Central memory CD8-positive, alpha-beta T cell (primary cell): Measurements from ENCODE around the gene FAM149A.

Experiments
- ATAC-seq: fragments of 150-1000 bp; cut with Tn5 transposase; replicated peaks from 2 replicates; pipeline ENCODE4 v1.10.0; 2022; ENCODE audit warnings: mild to moderate bottlenecking, moderate FRiP score, moderate number of reproducible peaks; ENCODE audit not compliant: poor library complexity, severe bottlenecking; ENCODE audit errors: extremely low read depth
- DNase-seq, 2 donors: peaks; one replicate each; pipeline ENCODE4 v3.0.0; 2021; ENCODE audit warnings: low spot score in 2 of 2
- H3K27ac Mint-ChIP-seq: one replicate; pipeline ENCODE4 v1.8.0; 2022; ENCODE audit warnings: low read depth, mild to moderate bottlenecking, moderate library complexity, mixed read lengths
- H3K27me3 Mint-ChIP-seq: one replicate; pipeline ENCODE4 v1.8.0; 2022; ENCODE audit warnings: mixed read lengths
- H3K36me3 Mint-ChIP-seq: one replicate; pipeline ENCODE4 v1.8.0; 2022; ENCODE audit warnings: mild to moderate bottlenecking, moderate library complexity, mixed read lengths; ENCODE audit not compliant: insufficient read depth
- H3K4me1 Mint-ChIP-seq: one replicate; pipeline ENCODE4 v1.8.0; 2022; ENCODE audit warnings: mixed read lengths
- H3K4me3 Mint-ChIP-seq: one replicate; pipeline ENCODE4 v1.8.0; 2022; ENCODE audit warnings: mild to moderate bottlenecking, moderate library complexity, mixed read lengths
- H3K9me3 Mint-ChIP-seq: one replicate; pipeline ENCODE4 v1.8.0; 2022; ENCODE audit warnings: mixed read lengths

Gene FAM149A

DNA sequence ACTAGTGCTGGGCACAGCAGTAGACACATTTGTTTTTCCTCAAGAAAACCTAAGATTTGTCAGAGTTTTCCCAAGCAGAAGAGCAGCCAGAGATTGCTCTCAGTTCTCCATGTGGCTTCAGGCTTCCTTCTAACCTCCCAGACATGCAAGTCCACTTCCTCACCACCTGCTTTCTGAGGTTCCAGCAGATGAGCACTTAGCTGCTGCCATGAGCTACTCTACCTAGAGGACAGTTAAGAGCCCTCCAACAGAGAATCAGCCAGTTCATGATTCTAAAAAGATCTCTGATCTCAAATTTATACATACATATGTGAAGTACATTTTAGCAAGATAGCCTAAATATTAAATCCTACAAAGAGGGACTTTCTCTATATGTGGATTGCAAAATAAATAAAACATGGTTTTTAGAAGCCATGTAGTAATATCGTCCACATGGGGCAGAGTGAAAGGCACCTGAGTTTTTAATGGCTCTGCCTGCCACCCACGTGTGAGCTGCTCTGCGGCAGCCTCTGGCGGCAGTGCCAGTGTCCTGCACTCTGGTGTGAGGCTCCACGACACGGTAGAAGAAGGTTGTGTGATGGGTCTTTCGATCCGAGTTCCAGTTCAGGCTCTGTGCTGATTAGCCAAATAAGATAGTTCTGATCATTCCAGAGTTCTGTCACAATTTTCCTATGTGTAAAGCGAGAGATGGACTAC lies 97.2 kb downstream of the FAM149A start:
- H3K4me3 Mint-ChIP-seq = peak overlapping the region; percentile 36
- ATAC-seq (peak; percentile 73), DNase-seq (peak in 1 of 2 donors; percentile 39)
- H3K27me3 Mint-ChIP-seq = no peaks in the 10 kb centered on the region
- H3K9me3 Mint-ChIP-seq = no peaks in the 10 kb centered on the region
- H3K27ac Mint-ChIP-seq = peak overlapping the region; percentile 24
- peaks cover 27% of the 10 kb centered on the region for H3K4me1 Mint-ChIP-seq
- peaks cover 6% of the 10 kb centered on the region for H3K36me3 Mint-ChIP-seq

DNA sequence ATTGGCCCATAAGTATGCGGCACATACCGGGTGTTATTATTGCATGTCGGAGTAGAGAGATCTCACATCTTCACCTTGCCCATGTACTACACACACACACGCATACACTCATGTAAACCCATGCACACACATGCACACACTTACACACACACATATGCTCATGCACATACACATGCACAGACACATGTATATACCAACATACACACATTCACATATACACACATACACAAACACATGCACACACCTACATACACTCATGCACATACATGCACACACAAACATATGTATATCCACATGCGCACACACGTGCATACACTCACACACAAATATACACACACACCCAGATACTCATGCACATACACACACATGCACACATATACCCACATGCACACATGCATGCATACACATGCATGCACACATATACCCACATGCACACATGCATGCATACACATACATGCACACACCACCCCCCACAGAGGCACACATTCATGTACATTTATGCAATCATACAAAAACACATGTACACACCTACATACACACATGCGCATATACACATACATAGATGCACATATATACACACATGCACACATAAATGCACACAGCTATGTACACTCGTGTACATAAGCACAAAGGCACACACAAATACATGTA lies 98.1 kb downstream of the FAM149A start:
- Mint-ChIP-seq H3K36me3 (peaks cover 6% of the 10 kb centered on the region), H3K9me3 (no peaks in the 10 kb centered on the region), H3K27me3 (no peaks in the 10 kb centered on the region), H3K27ac (no peak overlapping the region), H3K4me3 (no peak overlapping the region), H3K4me1 (peaks cover 21% of the 10 kb centered on the region)
- no peak for DNase-seq
- ATAC-seq = no peak

DNA sequence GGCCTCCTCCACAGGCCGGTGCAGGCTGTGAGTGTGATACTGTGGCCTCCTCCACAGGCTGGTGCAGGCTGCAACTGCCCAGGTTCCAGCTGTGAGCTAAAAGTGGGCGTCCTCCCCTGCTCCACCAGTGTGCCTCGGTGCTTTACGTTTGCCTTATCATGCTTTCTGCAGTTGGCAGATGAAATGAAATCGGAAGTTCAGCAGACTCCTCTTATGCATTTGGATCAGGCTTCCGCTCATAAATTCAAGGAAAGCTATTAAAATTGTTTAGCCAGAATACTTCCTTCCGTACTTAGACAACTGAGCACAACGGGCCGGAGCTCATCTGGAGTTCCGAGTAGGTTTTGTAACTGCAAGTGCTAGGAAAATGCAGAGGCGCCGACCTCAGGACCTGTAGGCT lies 98.9 kb downstream of the FAM149A start:
- Mint-ChIP-seq H3K9me3 (no peaks in the 10 kb centered on the region), H3K27ac (peak overlapping the region; percentile 58), H3K27me3 (no peaks in the 10 kb centered on the region), H3K4me1 (peaks cover 17% of the 10 kb centered on the region), H3K36me3 (peaks cover 6% of the 10 kb centered on the region), H3K4me3 (no peak overlapping the region)
- ATAC-seq (no peak), DNase-seq (no peak)

DNA sequence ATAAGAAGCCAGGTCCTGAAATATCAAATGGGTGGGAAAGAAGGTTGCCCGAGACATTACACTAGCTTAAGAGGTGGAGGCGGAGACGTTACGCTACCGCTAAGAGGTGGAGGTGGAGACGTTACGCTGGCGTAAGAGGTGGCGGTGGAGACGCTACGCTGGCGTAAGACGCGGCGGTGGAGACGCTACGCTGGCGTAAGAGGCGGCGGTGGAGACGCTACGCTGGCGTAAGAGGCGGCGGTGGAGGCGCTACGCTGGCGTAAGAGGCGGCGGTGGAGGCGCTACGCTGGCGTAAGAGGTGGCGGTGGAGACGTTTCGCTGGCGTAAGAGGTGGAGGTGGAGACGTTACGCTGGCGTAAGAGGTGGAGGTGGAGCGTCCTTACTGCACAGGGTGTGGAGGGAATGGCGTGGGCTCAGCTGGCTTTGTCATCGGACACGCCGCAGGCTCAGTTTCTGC lies 99.6 kb downstream of the FAM149A start:
- H3K27me3 Mint-ChIP-seq = no peaks in the 10 kb centered on the region
- peak overlapping the region; percentile 52 for H3K4me3 Mint-ChIP-seq
- ATAC-seq (peak; percentile 77), DNase-seq (peak in 1 of 2 donors; percentile 76)
- peaks cover 17% of the 10 kb centered on the region for H3K4me1 Mint-ChIP-seq
- no peaks in the 10 kb centered on the region for H3K9me3 Mint-ChIP-seq
- peaks cover 6% of the 10 kb centered on the region for H3K36me3 Mint-ChIP-seq
- peak overlapping the region; percentile 58 for H3K27ac Mint-ChIP-seq

DNA sequence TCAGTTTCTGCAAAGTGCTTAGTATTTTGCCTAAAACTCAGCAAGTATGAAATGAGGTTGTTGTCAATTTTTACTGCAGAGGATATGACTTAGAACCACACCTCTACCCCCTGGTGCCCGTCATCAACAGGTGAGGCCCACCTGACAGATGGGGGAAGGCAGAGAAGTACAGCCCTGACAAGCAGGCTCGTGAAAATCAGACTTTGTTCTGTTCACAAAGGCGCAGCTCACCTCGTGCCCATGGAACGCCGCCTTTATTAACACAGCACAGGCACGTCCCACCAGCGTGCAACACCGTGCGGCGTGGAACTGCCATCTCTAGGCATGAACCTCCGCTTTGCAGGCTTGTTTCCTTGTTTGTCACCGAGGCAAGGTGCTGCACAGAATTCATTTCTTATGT lies 100.2 kb downstream of the FAM149A start:
- H3K27ac Mint-ChIP-seq = peak overlapping the region; percentile 58
- ATAC-seq (no peak), DNase-seq (no peak)
- peaks cover 7% of the 10 kb centered on the region for H3K36me3 Mint-ChIP-seq
- H3K4me3 Mint-ChIP-seq = peak overlapping the region; percentile 52
- no peaks in the 10 kb centered on the region for H3K27me3 Mint-ChIP-seq
- H3K9me3 Mint-ChIP-seq = peaks cover 4% of the 10 kb centered on the region
- peaks cover 17% of the 10 kb centered on the region for H3K4me1 Mint-ChIP-seq

DNA sequence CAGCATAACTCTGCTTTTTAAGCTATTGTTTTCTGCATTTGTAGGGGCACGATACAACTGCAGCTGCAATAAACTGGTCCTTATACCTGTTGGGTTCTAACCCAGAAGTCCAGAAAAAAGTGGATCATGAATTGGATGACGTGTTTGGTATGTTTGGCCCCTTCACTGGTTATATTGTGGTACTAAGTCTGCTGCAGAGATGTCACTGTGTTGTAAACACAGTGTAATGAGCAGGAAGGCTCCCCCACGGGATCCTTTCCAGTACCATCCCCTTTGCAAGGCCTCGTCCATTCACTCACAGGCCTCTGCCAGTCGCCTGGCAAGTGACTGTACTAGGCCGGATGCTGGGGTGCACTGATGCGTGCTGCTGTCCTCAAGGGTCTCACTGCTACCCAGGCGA lies 100.7 kb downstream of the FAM149A start:
- H3K9me3 Mint-ChIP-seq = peaks cover 4% of the 10 kb centered on the region
- H3K27me3 Mint-ChIP-seq = no peaks in the 10 kb centered on the region
- ATAC-seq = no peak
- H3K4me3 Mint-ChIP-seq = no peak overlapping the region
- no peak for DNase-seq
- peaks cover 8% of the 10 kb centered on the region for H3K36me3 Mint-ChIP-seq
- H3K4me1 Mint-ChIP-seq = peaks cover 17% of the 10 kb centered on the region
- H3K27ac Mint-ChIP-seq = no peak overlapping the region

DNA sequence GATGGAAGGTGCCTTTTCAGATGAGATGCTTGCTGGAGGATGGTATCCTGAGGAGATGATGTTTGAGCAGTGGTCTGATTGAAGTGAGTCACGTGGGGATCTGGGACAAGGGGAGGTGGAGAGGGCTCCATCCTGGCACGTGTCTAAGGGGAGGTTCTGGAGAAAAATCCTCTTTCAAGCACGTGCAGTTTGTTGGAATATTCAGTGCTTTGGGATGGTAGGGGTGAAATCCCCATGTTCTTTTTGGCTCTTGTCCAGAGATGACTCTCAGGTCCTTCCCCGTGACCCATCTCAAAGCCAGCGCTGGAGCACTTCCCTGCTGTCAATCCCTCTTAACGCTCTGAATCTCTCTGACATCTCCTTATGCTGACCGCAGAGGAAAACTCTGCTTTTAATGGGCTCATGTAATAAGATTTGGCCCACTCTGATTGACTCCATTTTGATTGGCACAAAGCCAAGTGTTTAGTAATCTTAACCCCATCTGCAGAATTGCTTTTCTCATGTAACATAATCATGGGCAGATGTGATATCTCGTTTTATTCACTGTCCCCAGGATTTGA lies 112.0 kb downstream of the FAM149A start:
- no peak overlapping the region for H3K4me3 Mint-ChIP-seq
- H3K9me3 Mint-ChIP-seq = no peaks in the 10 kb centered on the region
- no peaks in the 10 kb centered on the region for H3K4me1 Mint-ChIP-seq
- H3K36me3 Mint-ChIP-seq = peaks cover 2% of the 10 kb centered on the region
- DNase-seq (no peak), ATAC-seq (no peak)
- H3K27me3 Mint-ChIP-seq = peaks cover 9% of the 10 kb centered on the region
- H3K27ac Mint-ChIP-seq = no peak overlapping the region

DNA sequence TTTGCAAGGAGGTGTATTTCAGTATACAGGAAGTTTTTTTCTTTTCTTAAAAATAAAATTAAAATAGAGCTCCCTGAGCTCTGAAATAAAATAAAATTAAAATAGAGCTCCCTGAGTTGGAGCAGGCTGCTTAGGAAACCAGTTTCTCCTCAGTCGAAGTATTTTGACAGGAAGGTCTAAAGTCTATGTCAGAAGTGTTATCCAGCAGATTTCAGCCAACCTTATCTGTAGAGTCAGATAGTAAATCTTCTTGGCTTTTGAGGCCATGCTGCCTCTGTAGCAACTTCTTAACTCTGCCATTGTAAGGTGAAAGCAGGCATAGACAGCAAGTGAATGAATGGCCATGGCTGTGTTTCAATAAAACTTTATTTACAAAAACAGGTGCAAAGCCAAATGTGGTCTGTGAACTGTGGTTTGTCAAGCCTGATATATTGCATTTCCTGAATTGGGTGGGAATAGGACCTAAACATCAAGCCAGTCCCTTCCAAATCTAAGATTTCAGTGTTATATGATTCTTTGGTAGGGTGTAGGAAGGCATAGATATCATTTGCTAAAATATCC lies 113.3 kb downstream of the FAM149A start:
- ATAC-seq (no peak), DNase-seq (no peak)
- Mint-ChIP-seq H3K27ac (no peak overlapping the region), H3K9me3 (no peaks in the 10 kb centered on the region), H3K4me1 (no peaks in the 10 kb centered on the region), H3K4me3 (no peak overlapping the region), H3K27me3 (peaks cover 17% of the 10 kb centered on the region), H3K36me3 (peaks cover 2% of the 10 kb centered on the region)

DNA sequence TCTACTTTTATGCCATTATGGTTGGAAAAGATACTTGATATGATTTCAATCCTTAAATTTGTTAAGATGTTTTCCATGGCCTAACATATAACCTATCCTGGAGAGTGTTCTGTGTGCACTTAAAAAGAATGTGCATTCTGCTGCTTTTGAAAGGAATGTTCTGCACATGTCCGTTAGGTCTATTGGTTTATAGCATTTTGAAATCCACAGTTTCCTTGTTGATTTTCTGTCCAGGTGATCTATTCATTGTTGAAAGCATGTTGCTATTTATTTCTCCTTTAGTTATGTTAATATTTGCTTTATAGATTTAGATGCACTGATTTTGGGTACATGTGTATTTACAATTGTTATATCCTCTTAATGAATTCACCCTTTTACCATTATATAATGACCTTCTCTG lies 117.1 kb downstream of the FAM149A start:
- Mint-ChIP-seq H3K4me1 (no peaks in the 10 kb centered on the region), H3K27ac (no peak overlapping the region), H3K9me3 (peaks cover 13% of the 10 kb centered on the region), H3K4me3 (no peak overlapping the region), H3K27me3 (peaks cover 25% of the 10 kb centered on the region), H3K36me3 (no peaks in the 10 kb centered on the region)
- DNase-seq (no peak), ATAC-seq (no peak)
